GM08714 (cell line): ENCODE data around the gene LRRC55.

ENCODE experiments used
- H3K4me3 ChIP-seq: fragments of 200-500 bp; sonication (Bioruptor generic); 2 replicates; pipeline ENCODE4 v1.5.1; 2014; ENCODE audit warnings: mild to moderate bottlenecking, low read length, inconsistent platforms
- ZNF274 ChIP-seq: IDR thresholded peaks from 2 replicates; pipeline ENCODE4 v1.6.1; 2012; ENCODE audit warnings: mild to moderate bottlenecking, low read depth, low read length

Gene LRRC55

DNA sequence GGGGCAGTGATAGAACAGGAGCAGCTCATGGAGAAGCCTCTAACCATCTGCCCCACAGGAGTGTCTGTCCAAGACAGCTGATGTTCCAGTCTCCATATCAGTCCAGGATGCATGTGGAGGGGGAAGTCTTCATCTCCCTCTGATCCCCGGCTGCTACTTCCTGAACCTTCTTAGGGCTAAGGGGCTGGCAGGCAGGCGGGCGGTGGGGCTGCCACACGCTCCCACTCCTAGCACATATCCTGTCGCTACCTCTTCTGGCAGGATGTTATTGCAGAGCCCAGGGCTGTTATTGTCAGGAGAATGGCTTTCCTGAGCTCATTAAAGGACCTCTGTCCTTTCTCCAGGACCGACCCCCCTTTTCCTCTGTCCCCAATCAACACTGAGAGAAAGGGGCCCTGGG lies 25.4 kb downstream of the LRRC55 start:
- TF ChIP-seq ZNF274: no peak
- H3K4me3 ChIP-seq: no peak overlapping the region

- TF ChIP-seq ZNF274: no peak
- H3K4me3 ChIP-seq: no peak overlapping the region
These were observed 29.0 kb downstream of the LRRC55 start for GRCh38 chr11:57210781-57211180.

DNA sequence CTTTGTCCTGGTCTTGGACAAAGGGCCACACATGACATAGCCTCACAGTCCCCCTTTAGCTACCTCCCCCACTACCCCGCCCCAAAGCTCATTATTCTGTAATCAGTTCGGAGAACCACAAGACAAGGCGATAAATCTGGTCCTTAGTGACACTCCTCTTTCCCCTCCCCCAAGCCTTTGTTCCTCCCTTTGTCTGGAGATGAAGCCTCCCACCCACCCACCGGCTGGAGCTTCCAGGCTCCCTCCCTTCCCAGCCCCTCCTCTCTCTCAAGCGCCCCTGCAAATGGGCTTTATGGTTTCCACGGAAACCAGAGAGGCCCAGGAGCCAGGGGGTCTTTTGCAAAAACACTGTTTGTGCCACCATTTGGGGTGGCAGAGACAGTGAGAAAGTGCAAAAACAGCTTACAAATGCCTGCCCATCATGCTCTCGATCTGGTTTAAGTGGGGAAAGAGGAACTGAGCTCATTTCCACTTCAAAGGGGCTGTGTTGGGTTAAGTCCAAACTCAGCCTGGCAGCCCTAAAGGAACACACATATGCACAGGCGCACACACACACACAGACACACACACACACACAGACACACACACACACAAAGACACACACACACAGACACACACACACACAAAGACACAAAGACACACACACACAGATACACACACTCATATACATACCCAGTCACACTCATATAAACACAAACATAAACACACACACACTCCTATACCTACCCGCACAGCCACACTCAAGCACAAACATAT lies 31.8 kb downstream of the LRRC55 start:
- no peak overlapping the region for H3K4me3 ChIP-seq
- no peak for TF ChIP-seq ZNF274

DNA sequence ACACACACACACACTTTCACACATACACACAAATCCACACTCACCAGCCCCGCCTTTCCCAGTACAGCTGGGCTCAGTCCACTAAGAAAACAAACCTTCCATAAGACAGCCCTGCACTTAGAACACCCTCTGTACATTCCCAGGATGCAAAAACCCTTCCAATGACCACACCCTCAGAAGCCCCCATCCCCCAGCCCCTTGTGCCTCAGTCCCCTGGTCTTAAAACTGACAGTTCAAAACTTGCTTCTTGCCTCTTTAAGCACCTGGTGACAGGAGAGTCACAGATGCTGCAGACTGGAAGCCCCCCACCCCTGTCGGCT lies 32.3 kb downstream of the LRRC55 start:
- H3K4me3 ChIP-seq: no peak overlapping the region
- TF ChIP-seq ZNF274: no peak

- no peak for TF ChIP-seq ZNF274
These were observed 32.7 kb downstream of the LRRC55 start for GRCh38 chr11:57214494-57214893.

GRCh38 chr11:57216463-57216862 lies 34.7 kb downstream of the LRRC55 start:
- no peak overlapping the region for H3K4me3 ChIP-seq
- no peak for TF ChIP-seq ZNF274

More at GRCh38 chr11:57214494-57214893, 32.7 kb downstream of the LRRC55 start:
- H3K4me3 ChIP-seq: no peak overlapping the region

DNA sequence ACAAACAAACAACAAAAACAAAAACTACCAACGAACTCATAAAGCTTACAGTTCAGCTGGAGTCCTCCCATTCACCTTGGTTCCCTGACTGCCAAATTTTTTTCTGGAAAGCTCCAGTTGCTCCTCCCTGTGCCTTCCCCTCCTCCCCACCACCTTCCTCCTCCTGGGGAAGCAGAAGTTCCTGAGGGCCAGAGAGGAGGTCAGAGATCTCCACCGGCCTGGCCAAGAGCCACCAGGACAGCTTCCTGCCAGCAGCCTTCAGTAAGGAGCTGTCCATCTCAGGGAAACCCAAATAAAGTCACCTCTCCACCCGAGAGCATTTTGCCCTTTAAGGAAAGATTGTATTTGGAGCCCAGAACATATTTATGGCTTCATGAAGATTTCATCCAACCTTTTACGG lies 35.3 kb downstream of the LRRC55 start:
- TF ChIP-seq ZNF274: no peak

GRCh38 chr11:57219021-57219627 lies 37.4 kb downstream of the LRRC55 start:
- no peak overlapping the region for H3K4me3 ChIP-seq
- TF ChIP-seq ZNF274: no peak

More for the DNA sequence above, 35.3 kb downstream of the LRRC55 start:
- H3K4me3 ChIP-seq: no peak overlapping the region

DNA sequence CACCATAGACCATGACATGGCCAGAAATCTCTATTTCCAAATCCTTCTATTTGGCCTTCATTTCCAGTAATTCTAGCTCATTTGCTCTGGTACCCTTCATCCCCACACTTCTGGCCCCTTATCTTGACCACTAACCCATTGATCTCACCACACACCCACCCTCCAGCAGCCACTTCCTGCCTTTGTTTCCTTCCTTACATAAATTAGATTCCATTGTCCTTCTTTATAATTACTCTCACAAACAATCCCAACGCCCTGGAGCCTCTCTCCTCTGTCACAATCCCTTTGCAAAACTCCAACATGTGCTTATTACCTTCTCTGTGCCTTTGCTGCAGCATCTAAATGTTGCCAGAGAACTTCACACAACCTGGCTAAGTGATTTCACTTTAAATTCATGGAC lies 40.5 kb downstream of the LRRC55 start:
- TF ChIP-seq ZNF274: no peak
- H3K4me3 ChIP-seq: no peak overlapping the region

- no peak for TF ChIP-seq ZNF274
- H3K4me3 ChIP-seq: no peak overlapping the region
These were observed 41.8 kb downstream of the LRRC55 start for GRCh38 chr11:57223601-57224000.

DNA sequence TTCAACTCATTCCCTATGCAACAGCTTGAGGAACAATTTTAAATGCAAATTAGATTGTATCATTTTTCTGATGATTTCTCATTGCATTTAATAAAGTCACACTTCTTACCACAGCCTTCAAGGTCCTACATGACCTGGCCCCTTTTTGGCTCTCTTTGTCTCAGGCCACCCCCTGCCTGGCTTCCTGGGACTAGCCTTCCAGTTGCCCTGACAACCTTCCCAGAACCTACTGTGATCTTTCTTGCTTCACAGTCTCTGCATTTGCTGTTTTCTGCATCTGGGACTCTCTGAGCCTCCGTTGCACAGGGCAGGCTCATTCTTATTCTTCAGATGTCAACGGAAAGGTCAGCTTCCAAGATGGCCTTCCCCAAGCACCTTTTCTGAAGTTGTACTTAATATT lies 42.4 kb downstream of the LRRC55 start:
- no peak for TF ChIP-seq ZNF274
- no peak overlapping the region for H3K4me3 ChIP-seq

- TF ChIP-seq ZNF274: no peak
- H3K4me3 ChIP-seq: no peak overlapping the region
These were observed 42.8 kb downstream of the LRRC55 start for GRCh38 chr11:57224537-57224936.

DNA sequence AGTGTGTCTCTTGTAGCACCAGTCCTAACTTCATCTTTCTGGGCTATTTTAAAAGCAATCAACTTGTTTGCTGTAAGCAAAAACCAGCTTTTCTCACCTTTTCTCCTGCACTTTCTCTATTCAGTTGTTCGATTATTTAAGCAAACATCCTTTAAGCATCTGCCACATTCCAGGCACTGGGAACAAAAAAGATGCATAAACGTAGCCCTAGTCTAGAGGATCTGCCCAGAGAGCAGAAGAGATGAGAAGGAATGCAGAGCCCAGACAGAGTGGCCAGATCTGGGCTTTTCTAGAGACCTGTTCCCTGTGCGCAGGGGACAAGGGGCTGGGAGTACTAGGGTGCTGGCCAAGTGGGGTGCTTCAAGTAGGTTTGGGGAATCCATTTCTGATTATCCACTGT lies 46.8 kb downstream of the LRRC55 start:
- H3K4me3 ChIP-seq: no peak overlapping the region
- TF ChIP-seq ZNF274: no peak

DNA sequence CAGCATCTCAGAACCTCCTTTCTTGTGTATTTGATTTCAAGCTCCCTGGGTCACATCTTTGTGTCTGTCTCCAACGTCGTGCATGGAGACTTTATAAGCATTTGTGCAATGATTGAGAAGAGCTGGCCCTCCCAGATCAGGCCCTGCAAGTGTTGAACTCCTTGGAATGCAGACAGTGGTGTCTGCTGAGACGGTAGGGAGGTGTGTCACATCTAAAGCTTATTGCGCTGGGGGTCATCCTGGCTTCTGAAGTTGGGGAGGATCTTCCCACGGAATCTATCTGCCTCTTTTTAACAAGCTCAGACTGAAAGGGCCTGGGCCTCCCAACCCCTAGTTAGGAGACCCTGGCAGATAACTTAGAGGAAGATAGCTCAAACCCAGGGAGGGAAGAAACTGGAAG lies 48.6 kb downstream of the LRRC55 start:
- no peak overlapping the region for H3K4me3 ChIP-seq
- TF ChIP-seq ZNF274: no peak

GRCh38 chr11:57230791-57231538 lies 49.2 kb downstream of the LRRC55 start:
- no peak for TF ChIP-seq ZNF274
- H3K4me3 ChIP-seq: no peak overlapping the region
